Measurements from ENCODE around the gene PFDN1. TPM values are rescaled to one million over a fixed set of nuclear protein-coding genes. Genes with fewer than 3 reads are reported as not detected.

Gene PFDN1
- polyA plus RNA-seq, 1 donor (not counting 4 experiments of a cell fraction or from before 2014, with no cell fraction given): 79.0 TPM

DNA sequence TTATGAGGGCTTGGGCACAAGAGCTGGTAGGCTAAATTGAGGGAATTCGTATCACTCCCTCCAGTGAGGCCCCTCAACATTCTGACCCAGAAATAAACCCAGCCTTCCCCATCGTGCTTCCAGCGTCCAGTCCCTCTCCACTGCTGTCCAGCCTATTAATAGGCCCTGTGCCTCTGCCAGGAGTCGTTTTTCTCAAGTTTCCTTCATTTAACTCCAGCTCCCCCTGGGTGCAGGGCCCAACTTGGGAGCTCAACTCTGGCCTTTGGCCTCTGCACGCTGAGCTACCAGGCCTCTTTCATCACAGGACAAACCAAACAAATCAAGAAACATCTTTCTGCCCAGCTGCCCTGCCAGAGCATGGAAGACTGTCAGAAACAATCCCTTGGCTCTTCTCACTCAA lies 33.5 kb upstream of the PFDN1 start:
- H3K79me2 ChIP-seq (ENCODE audit: control insufficient read depth, insufficient read depth, low read length): peaks cover 19% of the 10 kb centered on the region
- H2AFZ ChIP-seq (ENCODE audit: control insufficient read depth, low read length): no peak overlapping the region
- no peak for FAIRE-seq
- peaks cover 14% of the 10 kb centered on the region for H4K20me1 ChIP-seq (ENCODE audit: control insufficient read depth, extremely low read depth, insufficient read depth, low read length)
- H3K4me1 ChIP-seq (ENCODE audit: control insufficient read depth, extremely low read depth, insufficient read depth, low read length): peaks cover 38% of the 10 kb centered on the region
- H3K9me1 ChIP-seq (ENCODE audit: control insufficient read depth, extremely low read depth, insufficient read depth, low read length): peaks cover 8% of the 10 kb centered on the region
- H3K4me3 ChIP-seq (ENCODE audit: control insufficient read depth in 2 of 3, extremely low read depth in 1 of 3, insufficient read depth in 2 of 3, low read depth in 1 of 3, low read length in 3 of 3): no peak overlapping the region
- dilution Hi-C loops (cut with MboI; ENCODE audit: extremely low pct_ligation_motif_present, low sequenced_read_pairs): no loop called here
- H3K27me3 ChIP-seq (ENCODE audit: control insufficient read depth, extremely low read depth, insufficient read depth, low read length): no peaks in the 10 kb centered on the region
- peaks cover 38 to 67% of the 10 kb centered on the region in 2 experiments for H3K36me3 ChIP-seq (ENCODE audit: control insufficient read depth in 2 of 2, extremely low read depth in 1 of 2, insufficient read depth in 2 of 2, low read length in 2 of 2)
- H3K4me2 ChIP-seq (ENCODE audit: control insufficient read depth, extremely low read depth, insufficient read depth, low read depth, low read length): no peak overlapping the region
- H3K27ac ChIP-seq (ENCODE audit: control insufficient read depth, insufficient read depth, low read length): no peak overlapping the region
- DNase-seq (ENCODE audit: low read depth, low spot score): no peak
- no peak for TF ChIP-seq EZH2 (IDR thresholded peaks at IDR 0.05; ENCODE audit: low read length)
- TF ChIP-seq CTCF (optimal IDR thresholded peaks at IDR 0.05 in 1 of 3, IDR thresholded peaks at IDR 0.05 in 1 of 3, conservative IDR thresholded peaks at IDR 0.05 in 1 of 3; ENCODE audit: extremely low read depth in 1 of 3, insufficient read depth in 2 of 3, low read length in 3 of 3): no peak
- no peak overlapping the region for H3K9ac ChIP-seq (ENCODE audit: control insufficient read depth, extremely low read depth, insufficient read depth, low read length)
- H3K9me3 ChIP-seq (ENCODE audit: control insufficient read depth, low read depth, low read length): no peaks in the 10 kb centered on the region

DNA sequence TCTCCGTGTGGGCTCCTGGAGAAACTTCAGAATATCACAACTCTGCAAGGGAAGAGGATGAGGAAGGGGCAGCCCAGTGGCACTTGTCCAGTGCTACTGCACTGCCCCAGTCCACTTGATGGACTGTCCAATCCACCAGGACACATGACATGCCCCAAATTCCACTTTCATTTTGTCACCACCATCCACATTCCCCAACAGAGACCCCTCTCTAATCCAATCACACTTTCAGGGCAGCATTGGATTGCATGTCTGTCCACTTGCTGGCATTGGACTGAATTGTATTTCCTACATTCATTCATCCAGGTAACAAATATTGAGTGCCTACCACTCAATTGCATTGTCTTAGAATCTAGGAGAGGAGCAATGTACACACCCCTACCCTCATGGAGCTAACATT lies 28.7 kb upstream of the PFDN1 start:
- Histone ChIP-seq H4K20me1 (ENCODE audit: control insufficient read depth, extremely low read depth, insufficient read depth, low read length) (no peaks in the 10 kb centered on the region), H3K27me3 (ENCODE audit: control insufficient read depth, extremely low read depth, insufficient read depth, low read length) (no peaks in the 10 kb centered on the region), H3K79me2 (ENCODE audit: control insufficient read depth, insufficient read depth, low read length) (no peaks in the 10 kb centered on the region), H3K9me3 (ENCODE audit: control insufficient read depth, low read depth, low read length) (no peaks in the 10 kb centered on the region), H3K4me3 (ENCODE audit: control insufficient read depth in 2 of 3, extremely low read depth in 1 of 3, insufficient read depth in 2 of 3, low read depth in 1 of 3, low read length in 3 of 3) (no peak overlapping the region), H3K4me1 (ENCODE audit: control insufficient read depth, extremely low read depth, insufficient read depth, low read length) (no peaks in the 10 kb centered on the region), H3K9ac (ENCODE audit: control insufficient read depth, extremely low read depth, insufficient read depth, low read length) (no peak overlapping the region), H3K4me2 (ENCODE audit: control insufficient read depth, extremely low read depth, insufficient read depth, low read depth, low read length) (no peak overlapping the region), H3K36me3 (ENCODE audit: control insufficient read depth in 2 of 2, extremely low read depth in 1 of 2, insufficient read depth in 2 of 2, low read length in 2 of 2) (peaks cover 28 to 38% of the 10 kb centered on the region in 2 experiments), H3K27ac (ENCODE audit: control insufficient read depth, insufficient read depth, low read length) (no peak overlapping the region), H3K9me1 (ENCODE audit: control insufficient read depth, extremely low read depth, insufficient read depth, low read length) (peaks cover 2% of the 10 kb centered on the region), H2AFZ (ENCODE audit: control insufficient read depth, low read length) (no peak overlapping the region)
- DNase-seq (ENCODE audit: low read depth, low spot score): no peak
- FAIRE-seq: no peak
- dilution Hi-C loops (cut with MboI; ENCODE audit: extremely low pct_ligation_motif_present, low sequenced_read_pairs): no loop called here
- TF ChIP-seq CTCF (optimal IDR thresholded peaks at IDR 0.05 in 1 of 3, IDR thresholded peaks at IDR 0.05 in 1 of 3, conservative IDR thresholded peaks at IDR 0.05 in 1 of 3; ENCODE audit: extremely low read depth in 1 of 3, insufficient read depth in 2 of 3, low read length in 3 of 3) (no peak), EZH2 (IDR thresholded peaks at IDR 0.05; ENCODE audit: low read length) (no peak)

Measured in keratinocyte (primary cell).